ENCODE results near the gene DIPK1A.

The DIPK1A gene

DNA sequence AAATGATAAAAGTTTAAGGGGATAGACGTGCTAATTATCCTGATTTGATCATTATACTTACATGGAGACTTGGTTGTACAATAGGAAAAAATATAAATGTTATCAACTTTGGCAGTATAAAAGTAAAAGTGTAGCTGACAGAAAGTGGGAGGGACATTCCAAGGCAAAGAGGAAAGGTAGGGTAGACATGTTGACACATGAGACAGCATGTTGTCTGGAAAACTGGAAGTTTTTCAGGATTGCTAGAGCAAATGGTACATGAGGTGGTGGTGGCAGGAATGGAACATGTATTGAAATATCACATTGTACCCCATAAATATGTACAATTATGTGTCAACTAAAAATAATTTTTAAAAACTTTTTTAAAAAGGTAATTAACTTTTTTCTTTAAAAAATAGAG lies 13.2 kb downstream of the DIPK1A start:
- TF ChIP-seq CTCF (IDR thresholded peaks at IDR 0.05) (no peak), ZFX (IDR thresholded peaks at IDR 0.05; ENCODE audit: borderline replicate concordance) (no peak)
- no peak overlapping the region for H3K27ac ChIP-seq

DNA sequence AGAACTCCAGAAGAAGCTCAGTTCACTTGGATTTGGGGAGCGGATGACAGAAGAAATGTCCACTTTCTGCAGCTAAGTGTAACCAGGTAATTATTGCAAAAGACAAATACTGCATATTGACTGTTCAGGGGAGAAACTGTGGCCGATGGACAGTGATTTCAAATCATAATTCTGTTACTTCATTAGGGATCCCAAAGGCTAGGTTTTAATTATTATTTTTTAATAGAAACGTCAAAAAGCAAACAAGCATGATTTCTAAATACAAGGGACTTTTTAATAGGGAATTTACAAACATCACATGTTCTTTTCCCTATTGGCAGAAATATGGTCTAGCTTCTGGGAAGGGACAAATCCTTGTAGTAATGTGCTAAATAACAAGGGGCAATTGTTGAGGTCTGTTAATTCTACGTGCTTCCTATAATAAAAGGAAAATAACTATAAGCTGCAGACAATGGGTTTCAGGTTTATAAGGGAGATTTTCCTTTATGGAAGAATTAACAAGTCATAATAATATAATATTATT lies 15.5 kb downstream of the DIPK1A start:
- no peak overlapping the region for H3K27ac ChIP-seq

GRCh38 chr1:92944901-92945747 lies 16.1 kb downstream of the DIPK1A start:
- no peak for TF ChIP-seq ZFX (IDR thresholded peaks at IDR 0.05; ENCODE audit: borderline replicate concordance)
- TF ChIP-seq CTCF (IDR thresholded peaks at IDR 0.05) = no peak
- H3K27ac ChIP-seq = no peak overlapping the region

More for the DNA sequence above, 15.5 kb downstream of the DIPK1A start:
- TF ChIP-seq CTCF (IDR thresholded peaks at IDR 0.05) = no peak
- no peak for TF ChIP-seq ZFX (IDR thresholded peaks at IDR 0.05; ENCODE audit: borderline replicate concordance)

GRCh38 chr1:92943502-92943847 lies 17.8 kb downstream of the DIPK1A start:
- TF ChIP-seq CTCF (IDR thresholded peaks at IDR 0.05) = no peak
- no peak for TF ChIP-seq ZFX (IDR thresholded peaks at IDR 0.05; ENCODE audit: borderline replicate concordance)

GRCh38 chr1:92940541-92940940 lies 20.7 kb downstream of the DIPK1A start:
- no peak for TF ChIP-seq CTCF (IDR thresholded peaks at IDR 0.05)
- H3K27ac ChIP-seq = no peak overlapping the region

More at GRCh38 chr1:92943502-92943847, 17.8 kb downstream of the DIPK1A start:
- no peak overlapping the region for H3K27ac ChIP-seq

- TF ChIP-seq ZFX (IDR thresholded peaks at IDR 0.05; ENCODE audit: borderline replicate concordance) = no peak
- TF ChIP-seq CTCF (IDR thresholded peaks at IDR 0.05) = no peak
- no peak overlapping the region for H3K27ac ChIP-seq
These were observed 23.5 kb downstream of the DIPK1A start for GRCh38 chr1:92937731-92938130.

GRCh38 chr1:92936865-92937264 lies 24.4 kb downstream of the DIPK1A start:
- no peak for TF ChIP-seq CTCF (IDR thresholded peaks at IDR 0.05)
- TF ChIP-seq ZFX (IDR thresholded peaks at IDR 0.05; ENCODE audit: borderline replicate concordance) = no peak
- no peak overlapping the region for H3K27ac ChIP-seq
